Type B pancreatic cell (in vitro differentiated cells): Measurements from ENCODE around the gene NUAK1. TPM values are rescaled to one million over a fixed set of nuclear protein-coding genes. Genes with fewer than 3 reads are reported as not detected.

ENCODE experiments used
- DNase-seq: peaks from one replicate; pipeline ENCODE4 v3.0.0; 2021; ENCODE audit warnings: mixed read lengths; ENCODE audit not compliant: unreplicated experiment; ENCODE audit errors: extremely low spot score
- H3K27ac Mint-ChIP-seq: 2 replicates; pipeline ENCODE4 v1.8.0; 2021; ENCODE audit warnings: mild to moderate bottlenecking, mixed read lengths
- H3K27me3 Mint-ChIP-seq: 2 replicates; pipeline ENCODE4 v1.8.0; 2021; ENCODE audit warnings: mixed read lengths
- H3K36me3 Mint-ChIP-seq: 2 replicates; pipeline ENCODE4 v1.8.0; 2021; ENCODE audit warnings: mixed read lengths
- H3K4me1 Mint-ChIP-seq: one replicate; pipeline ENCODE4 v1.8.0; 2021; ENCODE audit warnings: mixed read lengths; ENCODE audit not compliant: unreplicated experiment
- H3K4me3 Mint-ChIP-seq: 2 replicates; pipeline ENCODE4 v1.8.0; 2021; ENCODE audit warnings: mild to moderate bottlenecking, mixed read lengths
- H3K9me3 Mint-ChIP-seq: 2 replicates; pipeline ENCODE4 v1.8.0; 2021; ENCODE audit warnings: mixed read lengths
- CTCF ChIP-seq: fragments of 200-600 bp; sonication (generic); conservative IDR thresholded peaks from 2 replicates; pipeline ENCODE4 v1.5.0; 2021; ENCODE audit warnings: antibody characterized with exemption, mild to moderate bottlenecking
- total RNA-seq: library from RNA; stranded (reverse); gene quantifications from 2 replicates; pipeline ENCODE4 v1.2.1, GENCODE V29; 2021; ENCODE audit warnings: low replicate concordance

Gene NUAK1
- total RNA-seq, 1 donor from 2014 or later = 8.1 TPM

DNA sequence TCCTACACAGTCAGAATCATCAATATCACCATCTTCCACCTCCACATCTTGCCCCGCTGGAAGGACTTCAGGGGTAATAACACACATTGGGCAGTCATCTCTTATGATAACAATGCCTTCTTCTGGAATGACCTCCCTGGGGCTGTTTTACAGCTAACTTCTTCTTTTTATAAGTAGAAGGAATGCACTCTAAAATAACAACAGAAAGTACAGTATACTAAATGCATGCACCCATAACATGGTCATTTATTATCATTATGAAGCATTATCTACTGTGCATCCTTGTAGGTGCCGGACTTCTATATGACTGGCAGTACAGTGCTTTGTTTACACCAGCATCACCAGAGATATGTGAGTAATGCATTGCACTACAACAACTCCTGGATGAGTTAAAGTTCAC is 19.0 kb upstream of the NUAK1 start:
- peaks cover 3% of the 10 kb centered on the region for H3K27me3 Mint-ChIP-seq
- peaks cover 4% of the 10 kb centered on the region for H3K4me1 Mint-ChIP-seq
- no peak for TF ChIP-seq CTCF
- no peaks in the 10 kb centered on the region for H3K36me3 Mint-ChIP-seq
- H3K9me3 Mint-ChIP-seq = no peaks in the 10 kb centered on the region
- no peak overlapping the region for H3K4me3 Mint-ChIP-seq
- no peak overlapping the region for H3K27ac Mint-ChIP-seq
- DNase-seq = no peak

- Mint-ChIP-seq H3K4me1 (peaks cover 4% of the 10 kb centered on the region), H3K36me3 (no peaks in the 10 kb centered on the region), H3K27me3 (peaks cover 3% of the 10 kb centered on the region), H3K27ac (no peak overlapping the region), H3K9me3 (no peaks in the 10 kb centered on the region), H3K4me3 (no peak overlapping the region)
- no peak for TF ChIP-seq CTCF
- DNase-seq = no peak
Measured at GRCh38 chr12:106154751-106155273, 16.1 kb upstream of the NUAK1 start.

DNA sequence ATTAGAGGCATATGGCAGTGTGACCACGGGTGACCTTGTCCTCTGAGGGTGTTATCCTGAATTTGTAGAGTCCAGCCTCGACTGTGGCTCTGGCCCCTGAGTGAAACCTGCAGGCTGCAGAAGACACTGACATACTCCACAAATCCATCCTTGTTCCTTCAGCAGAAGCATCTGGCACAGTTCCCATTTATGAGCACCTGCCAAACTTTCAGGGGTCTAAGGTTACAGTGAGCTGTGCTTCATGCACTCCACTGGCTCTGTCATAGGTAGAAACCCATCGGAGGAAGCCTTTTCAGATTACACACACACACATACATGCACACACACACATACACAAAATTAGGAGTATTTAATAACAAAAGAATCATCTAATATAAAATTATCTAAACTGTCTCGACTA is 13.6 kb upstream of the NUAK1 start:
- H3K4me3 Mint-ChIP-seq = no peak overlapping the region
- DNase-seq = no peak
- peaks cover 9% of the 10 kb centered on the region for H3K27me3 Mint-ChIP-seq
- H3K4me1 Mint-ChIP-seq = peaks cover 4% of the 10 kb centered on the region
- H3K9me3 Mint-ChIP-seq = no peaks in the 10 kb centered on the region
- no peaks in the 10 kb centered on the region for H3K36me3 Mint-ChIP-seq
- H3K27ac Mint-ChIP-seq = no peak overlapping the region
- no peak for TF ChIP-seq CTCF

GRCh38 chr12:106150555-106150954 is 11.8 kb upstream of the NUAK1 start:
- Mint-ChIP-seq H3K9me3 (no peaks in the 10 kb centered on the region), H3K27me3 (peaks cover 9% of the 10 kb centered on the region), H3K4me3 (no peak overlapping the region), H3K27ac (no peak overlapping the region), H3K36me3 (no peaks in the 10 kb centered on the region), H3K4me1 (peaks cover 6% of the 10 kb centered on the region)
- TF ChIP-seq CTCF = no peak
- no peak for DNase-seq

DNA sequence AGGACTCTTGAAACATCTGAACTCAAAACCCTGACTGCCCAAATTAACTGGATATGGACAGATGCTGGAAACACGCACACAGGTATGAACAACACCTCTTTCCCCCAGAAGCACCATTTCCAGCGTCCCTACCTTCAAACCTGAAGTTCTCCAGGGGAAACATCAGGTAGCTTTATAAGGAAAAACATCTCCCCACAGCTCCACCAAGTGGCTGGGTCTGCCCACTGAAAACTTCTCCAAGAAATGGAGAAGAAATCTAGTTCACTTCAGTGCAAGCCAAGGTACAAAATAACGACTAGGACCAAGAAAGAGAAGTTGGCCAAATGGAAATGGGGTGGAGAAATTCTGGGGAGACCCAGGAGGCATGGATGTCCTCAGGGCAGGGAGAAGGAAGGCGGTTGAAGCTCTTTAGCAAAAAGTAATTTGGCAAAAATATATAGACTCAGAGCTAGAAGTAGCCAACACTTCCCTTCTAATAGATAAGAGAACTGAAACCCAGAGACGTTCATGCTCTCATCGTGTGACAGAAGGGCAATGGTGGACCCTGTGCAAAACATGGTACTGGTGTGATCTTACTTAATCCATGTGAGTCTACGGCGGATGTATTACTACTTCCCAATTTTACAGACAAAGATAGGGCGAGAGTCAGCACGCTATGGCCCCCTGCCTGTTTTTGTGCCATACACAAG is 10.5 kb upstream of the NUAK1 start:
- Mint-ChIP-seq H3K9me3 (no peaks in the 10 kb centered on the region), H3K27ac (no peak overlapping the region), H3K4me3 (no peak overlapping the region), H3K4me1 (peaks cover 5% of the 10 kb centered on the region), H3K27me3 (peaks cover 9% of the 10 kb centered on the region), H3K36me3 (no peaks in the 10 kb centered on the region)
- TF ChIP-seq CTCF = peak; percentile 68
- DNase-seq = no peak
